NB4 (cell line): Measurements from ENCODE around the gene GFRA4.

Experiments
- POLR2A ChIP-seq: IDR thresholded peaks from 2 replicates; pipeline ENCODE4 v1.6.1; 2011; ENCODE audit warnings: mild to moderate bottlenecking; ENCODE audit not compliant: insufficient read length; ENCODE audit errors: extremely low read depth
- TF ChIP-seq, protein P1 (sequence below): IDR thresholded peaks from one replicate; pipeline ENCODE4 v1.5.1; 2012; ENCODE audit warnings: low read depth, low read length

DNA sequence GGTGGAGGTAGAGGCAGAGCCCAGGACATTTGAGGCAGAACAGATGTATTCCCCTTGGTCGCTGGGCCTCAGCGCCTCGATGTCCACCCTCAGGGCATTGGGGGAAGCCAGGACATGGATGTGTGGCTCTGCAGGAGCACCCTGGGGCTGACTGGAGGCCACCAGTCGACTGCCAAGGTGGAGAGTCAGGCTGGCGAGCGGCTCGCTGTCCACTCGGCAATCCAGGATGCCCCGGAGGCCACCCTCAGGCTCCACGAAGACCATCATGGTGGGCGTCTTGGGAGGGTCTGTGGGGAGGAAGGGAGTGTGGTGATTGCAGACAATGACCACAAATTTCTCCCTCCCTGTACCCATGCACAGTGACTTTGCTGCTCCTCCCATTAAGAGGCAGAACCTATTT is 26.8 kb upstream of the GFRA4 start:
- TF ChIP-seq, protein P1, sequence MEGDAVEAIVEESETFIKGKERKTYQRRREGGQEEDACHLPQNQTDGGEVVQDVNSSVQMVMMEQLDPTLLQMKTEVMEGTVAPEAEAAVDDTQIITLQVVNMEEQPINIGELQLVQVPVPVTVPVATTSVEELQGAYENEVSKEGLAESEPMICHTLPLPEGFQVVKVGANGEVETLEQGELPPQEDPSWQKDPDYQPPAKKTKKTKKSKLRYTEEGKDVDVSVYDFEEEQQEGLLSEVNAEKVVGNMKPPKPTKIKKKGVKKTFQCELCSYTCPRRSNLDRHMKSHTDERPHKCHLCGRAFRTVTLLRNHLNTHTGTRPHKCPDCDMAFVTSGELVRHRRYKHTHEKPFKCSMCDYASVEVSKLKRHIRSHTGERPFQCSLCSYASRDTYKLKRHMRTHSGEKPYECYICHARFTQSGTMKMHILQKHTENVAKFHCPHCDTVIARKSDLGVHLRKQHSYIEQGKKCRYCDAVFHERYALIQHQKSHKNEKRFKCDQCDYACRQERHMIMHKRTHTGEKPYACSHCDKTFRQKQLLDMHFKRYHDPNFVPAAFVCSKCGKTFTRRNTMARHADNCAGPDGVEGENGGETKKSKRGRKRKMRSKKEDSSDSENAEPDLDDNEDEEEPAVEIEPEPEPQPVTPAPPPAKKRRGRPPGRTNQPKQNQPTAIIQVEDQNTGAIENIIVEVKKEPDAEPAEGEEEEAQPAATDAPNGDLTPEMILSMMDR, result no peak
- TF ChIP-seq POLR2A, result no peak
